Measurements from ENCODE around the gene GOLGA2. TPM values are rescaled to one million over a fixed set of nuclear protein-coding genes. Genes with fewer than 3 reads are reported as not detected.
A peak's percentile ranks its signal among the peaks of the same experiment; 100 is the strongest.

The GOLGA2 gene, protein sequence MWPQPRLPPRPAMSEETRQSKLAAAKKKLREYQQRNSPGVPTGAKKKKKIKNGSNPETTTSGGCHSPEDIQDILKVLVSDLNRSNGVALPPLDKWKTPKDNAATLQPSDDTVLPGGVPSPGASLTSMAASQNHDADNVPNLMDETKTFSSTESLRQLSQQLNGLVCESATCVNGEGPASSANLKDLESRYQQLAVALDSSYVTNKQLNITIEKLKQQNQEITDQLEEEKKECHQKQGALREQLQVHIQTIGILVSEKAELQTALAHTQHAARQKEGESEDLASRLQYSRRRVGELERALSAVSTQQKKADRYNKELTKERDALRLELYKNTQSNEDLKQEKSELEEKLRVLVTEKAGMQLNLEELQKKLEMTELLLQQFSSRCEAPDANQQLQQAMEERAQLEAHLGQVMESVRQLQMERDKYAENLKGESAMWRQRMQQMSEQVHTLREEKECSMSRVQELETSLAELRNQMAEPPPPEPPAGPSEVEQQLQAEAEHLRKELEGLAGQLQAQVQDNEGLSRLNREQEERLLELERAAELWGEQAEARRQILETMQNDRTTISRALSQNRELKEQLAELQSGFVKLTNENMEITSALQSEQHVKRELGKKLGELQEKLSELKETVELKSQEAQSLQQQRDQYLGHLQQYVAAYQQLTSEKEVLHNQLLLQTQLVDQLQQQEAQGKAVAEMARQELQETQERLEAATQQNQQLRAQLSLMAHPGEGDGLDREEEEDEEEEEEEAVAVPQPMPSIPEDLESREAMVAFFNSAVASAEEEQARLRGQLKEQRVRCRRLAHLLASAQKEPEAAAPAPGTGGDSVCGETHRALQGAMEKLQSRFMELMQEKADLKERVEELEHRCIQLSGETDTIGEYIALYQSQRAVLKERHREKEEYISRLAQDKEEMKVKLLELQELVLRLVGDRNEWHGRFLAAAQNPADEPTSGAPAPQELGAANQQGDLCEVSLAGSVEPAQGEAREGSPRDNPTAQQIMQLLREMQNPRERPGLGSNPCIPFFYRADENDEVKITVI
- 37.4 and 41.5 TPM in 2 replicates for total RNA-seq (2014; rRNA removed; shearing (Covaris generic))

DNA sequence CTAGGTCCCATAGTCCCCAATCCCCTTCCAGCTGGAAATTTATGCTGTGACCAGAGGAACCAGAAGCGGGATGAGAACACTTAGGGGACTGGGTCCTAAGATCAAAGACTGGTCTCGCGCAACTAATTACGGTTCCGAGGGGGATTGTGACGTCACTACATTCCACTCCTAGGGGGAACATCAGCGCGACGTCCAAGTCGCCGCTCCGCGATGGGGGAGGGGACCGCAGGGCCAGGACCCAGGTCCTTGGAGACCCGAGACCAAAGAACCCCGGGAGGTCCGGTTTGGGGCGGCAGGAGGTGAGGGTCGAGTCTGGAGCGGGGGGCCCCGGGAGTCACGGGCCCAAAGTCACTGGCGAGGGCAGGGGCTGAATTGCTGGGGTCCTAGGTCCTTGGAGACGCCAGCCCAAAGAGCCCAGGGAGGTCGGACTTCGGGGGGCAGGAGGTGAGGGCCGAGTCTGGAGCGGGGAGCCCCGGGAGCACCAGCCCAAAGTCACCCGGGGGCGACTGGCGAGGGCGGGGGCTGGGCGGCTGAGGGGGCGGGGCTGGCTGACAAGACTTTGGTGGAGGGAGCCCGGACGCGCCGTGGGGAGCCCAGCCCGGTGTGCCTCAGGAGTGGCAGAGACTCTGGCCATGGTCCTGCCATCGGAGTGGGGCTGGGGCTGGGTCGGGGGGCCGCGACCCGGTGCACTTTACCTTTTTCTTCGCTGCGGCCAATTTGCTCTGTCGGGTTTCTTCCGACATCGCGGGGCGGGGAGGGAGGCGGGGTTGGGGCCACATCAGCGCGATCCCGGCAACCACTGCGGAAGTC, at the start of gene GOLGA2:
Gene GOLGA2, minus strand, starts transcription at position 810 of the 810 bp plus-strand sequence. Its CDS starts 31 bp downstream, at position 779.
- peak; percentile 49 for DNase-seq (ENCODE audit: low read depth)

DNA sequence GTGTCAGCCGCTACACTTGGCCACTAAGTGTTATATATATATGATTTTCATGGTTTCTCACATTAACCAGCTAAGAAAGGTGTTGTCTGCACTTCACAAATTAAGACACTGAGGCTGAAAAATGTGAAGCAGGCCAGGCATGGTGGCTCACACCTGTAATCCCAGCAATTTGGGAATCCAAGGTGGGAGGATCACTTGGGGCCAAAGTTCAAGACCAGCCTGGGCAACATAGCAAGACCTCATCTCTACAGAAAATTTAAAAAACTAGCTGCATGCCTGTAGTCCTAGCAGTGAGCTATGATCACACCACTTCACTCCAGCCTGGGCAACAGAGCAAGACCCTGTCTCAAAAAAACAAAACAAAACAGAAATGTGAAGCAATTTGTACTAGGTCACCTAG, 48.6 kb upstream of the GOLGA2 start:
- DNase-seq (ENCODE audit: low read depth), result no peak

DNA sequence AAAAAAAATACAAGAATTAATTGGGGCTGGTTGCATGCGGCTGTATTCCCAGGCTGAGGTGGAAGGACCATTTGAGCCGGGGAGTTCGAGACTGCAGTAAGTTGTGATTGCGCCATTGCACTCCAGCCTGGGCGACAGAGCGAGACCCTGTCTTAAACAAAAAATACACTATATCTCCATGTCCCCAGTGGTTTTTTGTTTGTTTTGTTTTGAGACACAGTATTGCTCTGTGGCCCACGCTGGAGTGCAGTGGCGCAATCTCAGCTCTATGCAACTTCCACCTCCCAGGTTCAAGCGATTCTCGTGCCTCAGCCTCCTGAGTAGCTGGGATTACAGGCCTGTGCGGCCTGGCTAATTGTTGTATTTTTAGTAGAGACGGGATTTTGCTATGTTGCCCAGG, 48.0 kb upstream of the GOLGA2 start:
- DNase-seq (ENCODE audit: low read depth), result no peak

DNA sequence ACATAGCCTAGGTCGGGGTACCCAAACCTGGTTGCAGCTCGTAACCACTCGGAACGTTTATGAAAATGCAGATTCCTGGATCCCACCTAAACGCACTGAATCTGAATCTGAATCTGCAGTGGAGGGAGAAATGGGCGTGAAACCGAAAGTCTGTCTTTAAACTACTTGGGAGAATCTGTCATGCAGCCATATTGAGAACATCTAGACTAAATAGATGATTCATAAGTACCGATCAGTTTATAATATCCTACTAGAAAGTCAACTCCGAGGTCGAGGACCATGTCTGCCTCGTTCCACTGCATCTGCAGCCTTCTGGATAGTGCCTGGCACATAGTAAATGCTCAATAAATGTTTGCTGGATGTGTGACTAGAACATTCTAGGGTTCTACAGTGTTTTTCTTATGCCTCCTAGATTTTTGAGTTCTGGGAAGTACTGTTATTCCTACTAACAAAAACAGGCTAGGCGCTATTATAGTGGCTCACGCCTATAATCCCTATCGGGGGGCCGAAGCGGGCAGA, 47.5 kb upstream of the GOLGA2 start:
- no peak for DNase-seq (ENCODE audit: low read depth)

DNA sequence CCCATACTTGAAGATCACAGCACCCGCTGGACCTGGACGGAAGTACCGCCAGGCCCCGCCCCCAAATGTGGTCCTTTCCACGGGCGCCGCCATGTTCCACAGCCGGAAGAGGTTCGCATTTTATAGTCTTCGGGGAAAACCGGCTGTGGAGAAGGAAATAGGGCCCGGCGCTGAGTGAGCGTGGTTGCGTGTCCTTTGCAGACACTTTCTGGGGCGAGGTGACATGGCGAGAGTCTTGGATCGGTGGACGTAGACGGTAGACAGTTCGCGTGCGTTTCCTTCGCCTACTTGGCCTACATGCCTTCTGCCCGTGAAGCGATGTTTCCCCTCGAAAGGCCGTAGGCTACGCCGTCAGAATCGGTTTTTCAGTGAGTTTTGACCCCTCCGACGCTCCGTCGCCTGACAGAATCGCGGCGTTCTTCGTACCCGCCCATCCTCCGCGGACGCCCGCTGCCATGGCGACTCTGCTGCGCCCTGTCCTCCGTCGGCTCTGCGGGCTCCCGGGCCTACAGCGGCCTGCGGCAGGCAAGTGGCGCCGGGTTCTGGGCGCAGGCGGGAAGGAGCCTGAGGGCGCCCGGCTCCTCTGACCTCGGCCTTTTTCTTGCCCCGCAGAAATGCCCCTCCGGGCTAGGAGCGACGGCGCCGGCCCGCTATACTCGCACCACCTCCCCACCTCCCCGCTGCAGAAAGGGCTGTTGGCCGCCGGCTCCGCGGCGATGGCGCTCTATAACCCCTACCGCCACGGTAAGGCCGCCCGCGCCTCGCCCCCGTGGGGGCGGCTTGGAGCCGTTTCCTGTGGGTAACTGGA, 46.8 kb upstream of the GOLGA2 start, which contains the start of the genes COQ4 and TRUB2:
Gene COQ4, plus strand, starts transcription at position 436 of the 808 bp plus-strand sequence. Its CDS starts 20 bp downstream, at position 456.
Gene TRUB2, minus strand, starts transcription at position 44 of the 808 bp plus-strand sequence. Its CDS starts 39 bp downstream, at position 5.
- DNase-seq (ENCODE audit: low read depth), result peak; percentile 92

DNA sequence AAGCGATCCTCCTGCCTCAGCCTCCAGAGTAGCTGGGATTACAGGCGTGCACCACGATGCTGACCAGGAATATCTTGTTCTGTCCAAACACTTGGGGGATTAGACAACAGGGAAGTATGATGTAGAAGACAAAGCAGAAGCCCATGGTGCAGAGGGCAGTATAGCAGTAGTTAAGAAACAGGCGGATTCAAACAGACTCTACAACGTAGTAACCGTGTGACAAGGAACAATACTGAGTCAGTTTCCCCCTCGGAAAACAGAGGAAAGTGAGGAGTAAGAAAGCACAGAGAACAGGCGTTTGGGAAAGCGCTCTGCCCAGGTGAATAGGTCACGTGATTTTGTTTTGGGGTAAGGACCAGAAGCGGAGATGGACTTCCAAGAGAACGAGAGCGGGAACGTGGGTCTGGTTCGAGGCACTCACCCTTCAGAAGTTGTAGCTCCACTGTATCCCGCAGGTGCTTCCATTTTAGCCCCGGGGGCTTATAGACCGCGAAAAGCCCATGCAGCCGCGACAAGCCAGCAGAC, 46.1 kb upstream of the GOLGA2 start:
- peak; percentile 24 for DNase-seq (ENCODE audit: low read depth)

DNA sequence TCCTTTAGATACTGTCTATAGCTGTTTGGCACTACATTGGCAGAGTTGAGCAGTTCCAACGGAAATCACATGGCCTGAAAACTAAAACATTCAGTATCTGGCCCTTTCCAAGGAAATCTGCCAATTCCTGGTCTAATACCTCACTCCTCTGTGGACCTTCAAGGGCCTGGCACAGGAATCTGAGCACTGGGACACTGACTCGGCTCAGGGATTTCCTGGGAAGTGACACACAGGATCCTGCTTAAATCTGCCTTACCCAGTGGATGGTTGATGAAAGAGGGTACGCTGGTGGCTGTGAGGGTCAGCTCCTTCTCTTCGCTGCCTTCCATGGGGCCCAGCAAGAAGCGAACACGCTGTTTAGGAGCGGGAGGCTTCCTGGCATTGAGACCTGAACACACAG, 45.5 kb upstream of the GOLGA2 start:
- no peak for DNase-seq (ENCODE audit: low read depth)

DNA sequence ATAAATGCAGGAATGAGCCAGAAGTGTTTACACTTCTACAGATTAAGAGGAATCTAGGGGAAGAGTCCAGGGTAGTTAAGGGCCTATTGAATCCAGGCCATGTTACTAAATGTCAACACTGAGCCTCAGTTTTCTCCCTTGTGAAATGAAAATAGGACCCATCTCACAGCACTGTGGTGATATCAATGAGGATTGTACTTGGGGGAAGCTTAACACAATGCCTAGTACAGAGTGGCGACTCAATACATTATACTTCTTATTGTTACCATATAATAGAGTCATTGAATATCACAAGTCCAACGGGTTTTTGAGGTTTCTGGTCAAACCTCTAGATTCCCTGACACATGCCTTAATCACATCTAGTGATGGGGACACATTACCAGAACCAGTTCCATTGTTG, 41.8 kb upstream of the GOLGA2 start:
- no peak for DNase-seq (ENCODE audit: low read depth)

DNA sequence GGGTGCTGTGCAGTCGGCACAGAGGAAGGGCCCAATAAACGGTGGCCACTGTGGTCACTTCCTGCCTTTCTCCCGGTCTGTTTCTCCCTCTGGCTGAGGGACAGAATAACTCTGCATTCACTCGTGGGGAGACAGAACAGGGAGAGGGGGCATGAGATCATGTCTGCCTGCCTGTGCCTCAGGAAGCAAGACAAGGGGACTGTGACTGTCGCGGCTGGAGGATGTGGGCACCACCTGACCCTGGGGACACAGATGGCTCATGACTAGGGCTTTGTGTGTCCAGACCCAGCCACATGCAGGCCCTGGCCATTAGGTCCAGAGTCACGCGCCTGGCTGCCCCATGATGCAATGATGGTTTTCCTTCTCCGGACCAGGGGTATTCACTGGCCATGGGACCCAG, 40.6 kb upstream of the GOLGA2 start:
- DNase-seq (ENCODE audit: low read depth), result no peak

DNA sequence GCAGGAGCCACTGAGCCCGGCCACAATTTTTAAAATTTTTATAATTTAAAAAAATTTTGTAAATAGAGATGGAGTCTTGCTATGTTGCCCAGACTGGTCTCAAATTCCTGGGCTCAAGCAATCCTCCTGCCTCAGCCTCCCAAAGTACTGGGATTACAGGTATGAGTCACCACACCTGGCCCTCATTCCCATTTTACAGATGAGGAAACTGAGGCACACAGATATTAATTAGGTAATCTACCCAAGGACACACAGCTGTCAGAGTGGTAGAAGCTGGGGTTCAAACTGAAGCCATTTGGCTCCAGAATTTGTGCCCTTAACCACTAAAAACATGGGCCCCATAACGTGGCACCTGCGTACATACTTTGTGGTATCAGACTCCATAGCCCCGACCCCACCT, 38.9 kb upstream of the GOLGA2 start:
- DNase-seq (ENCODE audit: low read depth), result no peak

DNA sequence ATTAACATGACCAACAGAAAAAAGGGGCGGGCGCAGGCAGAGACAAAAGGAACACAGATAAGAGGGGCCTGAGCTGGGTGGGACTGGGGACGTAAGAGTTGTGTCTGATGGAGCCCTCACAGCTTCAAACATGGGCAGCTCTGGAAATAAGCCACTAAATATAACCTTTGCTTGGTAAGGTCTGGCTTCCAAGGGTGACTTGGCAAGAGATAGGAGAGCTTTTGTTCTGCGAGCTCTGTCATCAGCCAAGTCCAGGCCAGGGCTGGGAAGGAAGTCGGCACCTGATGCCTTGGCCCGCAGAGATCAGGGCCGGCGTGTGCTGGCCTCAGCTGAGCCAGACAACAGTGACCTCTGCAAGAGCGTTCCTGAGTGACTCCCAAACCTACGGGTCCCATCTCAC, 34.7 kb upstream of the GOLGA2 start:
- DNase-seq (ENCODE audit: low read depth), result no peak

DNA sequence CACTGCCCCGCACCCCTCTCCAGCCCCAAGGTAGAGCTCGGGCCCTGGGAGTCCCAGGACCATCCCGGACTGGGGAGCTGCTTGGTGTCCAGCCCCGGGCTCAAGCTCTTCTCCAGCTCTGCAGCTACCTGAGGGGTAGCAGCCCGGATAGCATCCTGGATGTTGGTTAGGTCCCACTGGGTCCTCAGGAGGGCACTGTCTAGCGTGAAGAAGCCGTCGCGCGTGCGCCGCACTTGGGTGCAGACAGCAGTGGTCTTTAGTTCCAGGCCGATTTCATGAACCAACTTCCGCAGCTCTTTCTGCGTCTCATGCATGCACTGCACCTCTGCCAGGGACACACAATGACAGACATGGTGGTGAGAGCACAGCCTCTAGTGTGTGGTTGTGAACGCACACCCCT, 33.7 kb upstream of the GOLGA2 start:
- no peak for DNase-seq (ENCODE audit: low read depth)

DNA sequence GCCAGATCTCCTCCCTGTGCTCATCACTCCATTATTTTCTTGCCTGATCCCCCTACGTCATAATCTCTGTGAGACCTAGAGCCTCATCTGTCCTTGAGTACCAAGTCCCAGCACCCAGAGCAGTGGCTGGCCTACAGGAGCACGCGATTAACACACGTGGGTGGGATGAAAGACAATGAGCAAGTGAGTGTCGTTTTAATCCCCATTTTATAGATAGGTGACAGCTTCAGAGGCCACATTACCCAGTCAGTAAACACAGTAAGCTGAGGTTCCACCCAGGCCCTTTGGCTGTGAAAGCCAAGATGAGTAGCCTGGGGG, 29.1 kb upstream of the GOLGA2 start:
- no peak for DNase-seq (ENCODE audit: low read depth)

DNA sequence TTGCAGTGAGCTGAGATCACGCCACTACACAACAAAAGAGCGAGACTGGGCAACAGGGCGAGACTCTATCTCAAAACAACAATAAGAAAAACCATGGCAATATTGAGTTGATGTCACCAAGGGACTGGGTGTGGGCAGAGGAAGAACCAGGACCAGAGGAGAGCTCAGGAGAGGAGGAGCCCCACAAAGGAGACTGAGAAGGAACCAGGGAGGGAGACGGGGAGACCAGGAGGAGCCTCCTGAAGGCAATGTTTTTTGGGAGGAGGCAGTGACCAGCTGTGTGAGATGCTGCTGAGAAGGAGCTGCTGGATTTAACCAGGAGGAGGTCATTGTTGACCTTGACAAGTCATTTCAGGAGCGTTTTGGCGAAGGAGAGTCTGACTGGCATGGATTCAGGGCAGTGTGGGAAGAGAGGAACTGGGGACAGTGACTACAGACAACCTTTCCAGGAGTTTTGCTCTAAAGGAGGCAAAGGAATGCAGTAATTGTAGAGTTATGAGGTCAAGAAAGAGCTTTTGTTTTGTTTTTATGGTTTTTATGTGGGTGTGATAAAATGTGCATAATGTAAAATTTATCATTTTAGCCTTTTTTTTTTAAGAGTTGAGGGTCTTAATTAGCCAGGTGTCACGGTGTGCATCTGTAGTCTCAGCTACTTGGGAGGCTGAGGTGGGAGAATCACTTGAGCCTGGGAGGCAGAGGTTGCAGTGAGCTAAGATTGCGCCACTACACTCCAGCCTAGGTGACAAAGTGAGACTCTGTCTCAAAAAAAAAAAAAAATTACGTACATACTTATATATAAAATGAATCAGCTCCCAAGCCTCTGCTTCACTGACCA, 28.5 kb upstream of the GOLGA2 start:
- no peak for DNase-seq (ENCODE audit: low read depth)

DNA sequence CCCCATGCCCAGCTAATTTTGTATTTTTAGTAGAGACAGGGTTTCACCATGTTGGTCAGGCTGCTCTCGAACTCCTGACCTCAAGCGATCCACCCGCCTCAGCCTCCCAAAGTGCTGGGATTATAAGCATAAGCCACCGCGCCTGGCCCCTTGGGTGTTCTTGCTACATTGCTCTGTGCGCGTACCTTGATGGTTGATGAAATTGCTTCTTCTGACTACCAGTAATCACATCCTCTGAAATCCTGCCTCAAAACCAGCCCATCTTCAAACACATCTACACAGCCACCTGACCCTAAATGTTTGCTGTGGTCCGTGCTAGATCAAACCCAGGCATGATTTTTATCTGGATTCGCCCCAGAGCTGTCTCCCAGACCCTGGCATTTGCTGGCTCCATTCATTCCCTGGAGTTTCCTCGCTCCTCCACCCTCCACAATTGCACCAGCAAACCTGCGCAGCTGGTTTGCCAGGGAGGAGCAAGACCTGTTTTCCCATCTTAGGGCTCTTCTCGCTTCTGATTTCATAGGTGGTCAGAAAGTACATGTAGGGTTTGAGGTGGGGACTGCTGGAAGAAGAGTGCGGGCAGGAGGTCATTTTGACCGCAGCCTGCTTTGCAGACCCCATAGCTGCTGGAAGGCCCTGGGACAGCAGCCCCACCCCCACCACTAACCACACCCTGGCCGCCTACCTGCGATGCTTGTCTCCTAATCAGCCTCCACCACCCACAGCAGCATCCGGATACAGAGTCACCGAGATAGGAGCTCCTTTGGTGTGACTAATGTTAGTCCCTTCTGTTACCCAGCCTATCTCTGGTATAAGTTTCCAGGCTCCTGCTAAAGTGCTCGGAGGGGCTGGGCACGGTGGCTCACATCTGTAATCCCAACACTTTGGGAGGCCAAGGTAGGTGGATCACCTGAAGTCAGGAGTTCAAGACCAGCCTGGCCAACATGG, 23.0 kb upstream of the GOLGA2 start:
- no peak for DNase-seq (ENCODE audit: low read depth)

DNA sequence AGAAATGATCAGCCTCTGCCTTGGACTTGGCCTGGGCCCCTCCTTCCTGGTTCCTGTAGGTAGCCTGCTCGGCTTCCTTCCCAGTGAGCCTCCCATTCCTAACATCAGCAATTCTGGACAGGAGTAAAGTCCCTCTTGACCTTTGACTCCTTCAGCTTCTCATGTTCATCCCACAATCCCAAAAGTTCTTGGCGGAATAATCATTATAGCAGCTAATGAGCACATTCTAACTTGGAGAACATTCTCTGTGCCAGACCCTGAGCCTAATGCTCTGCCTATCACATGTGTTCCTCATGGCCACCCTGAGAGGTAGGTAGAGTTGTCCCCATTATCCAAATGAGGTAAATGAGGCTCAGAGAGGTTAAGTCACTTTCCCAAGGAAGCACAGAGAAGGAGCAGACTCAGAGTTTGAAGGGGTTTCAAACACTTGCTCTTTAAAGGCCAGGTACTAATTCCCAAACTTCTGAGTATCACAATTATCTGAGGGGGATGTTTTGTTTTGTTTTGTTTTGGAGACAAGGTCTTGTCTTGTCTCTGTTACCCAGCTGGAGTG, 21.5 kb upstream of the GOLGA2 start:
- DNase-seq (ENCODE audit: low read depth), result no peak

DNA sequence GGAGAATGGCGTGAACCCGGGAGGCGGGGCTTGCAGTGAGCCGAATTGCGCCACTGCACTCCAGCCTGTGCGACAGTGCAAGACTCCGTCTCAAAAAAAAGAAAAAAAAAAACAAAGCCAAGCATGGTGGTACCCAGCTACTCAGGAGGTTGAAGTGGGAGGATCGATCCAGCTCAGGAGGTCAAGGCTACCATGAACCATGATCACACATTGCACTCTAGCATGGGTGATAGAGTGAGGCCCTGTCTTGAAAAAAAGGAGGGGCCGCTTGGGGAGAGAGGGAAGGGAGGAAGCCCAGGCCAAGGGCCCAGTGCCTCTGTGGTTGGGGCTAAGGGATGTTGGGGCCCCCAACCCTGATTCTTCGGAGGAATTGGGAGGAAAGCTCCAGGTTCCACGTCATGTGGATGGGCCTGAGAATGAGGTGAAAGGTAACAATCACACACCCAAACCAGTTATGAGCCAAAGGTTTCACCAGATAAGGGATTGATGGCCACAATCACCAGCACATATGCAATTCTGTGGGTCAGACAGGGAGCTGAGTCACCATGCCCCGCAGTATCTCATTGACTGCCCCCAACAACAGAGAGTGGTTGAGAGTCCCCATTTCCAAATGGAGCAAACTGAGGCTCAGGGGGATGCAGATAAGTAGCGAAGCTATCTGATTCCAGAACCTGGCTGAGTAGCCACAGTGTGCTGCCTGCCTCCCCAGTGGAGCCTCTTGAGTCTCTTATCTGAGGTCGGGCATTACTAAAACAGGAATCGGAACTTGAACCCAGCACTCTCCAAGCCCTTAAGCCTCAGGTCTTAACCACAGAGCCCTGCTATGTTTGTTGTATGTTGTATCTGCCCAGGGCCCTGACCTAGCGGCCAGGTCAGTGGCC, 20.8 kb upstream of the GOLGA2 start:
- peak; percentile 29 for DNase-seq (ENCODE audit: low read depth)

Data from RPMI7951 (cell line).